ENCODE data around the gene KIAA1549. TPM values are rescaled to one million over a fixed set of nuclear protein-coding genes. Genes with fewer than 3 reads are reported as not detected.

KIAA1549 gene
- total and polyA plus RNA-seq, 2 of the 8 experiments (the other 6 are each of a cell fraction or from before 2014, with no cell fraction given): 6.5 to 17.3 TPM

GRCh38 chr7:138784692-138785091, 196.5 kb downstream of the KIAA1549 start (continued):
- TF ChIP-seq CHD7 (IDR thresholded peaks at IDR 0.05; ENCODE audit: insufficient replicate concordance, low read length): no peak
- no peak for TF ChIP-seq YY1 (IDR thresholded peaks at IDR 0.05; ENCODE audit: low read depth, low read length)
- TF ChIP-seq ATF2 (IDR thresholded peaks at IDR 0.05; ENCODE audit: low read length): no peak
- no peak for TF ChIP-seq CBX8 (IDR thresholded peaks at IDR 0.05; ENCODE audit: borderline replicate concordance, low read depth, low read length)
- TF ChIP-seq SAP30 (IDR thresholded peaks at IDR 0.05; ENCODE audit: insufficient read depth, insufficient replicate concordance, low read length): no peak
- no peak for TF ChIP-seq MAFK (IDR thresholded peaks at IDR 0.05; ENCODE audit: low read depth, low read length)
- TF ChIP-seq SP2 (IDR thresholded peaks at IDR 0.05; ENCODE audit: low read length): no peak

Data from H1 (cell line).